B cell (primary cell): Measurements from ENCODE around the gene FXR1.

ENCODE experiments used
- EZH2 ChIP-seq: IDR thresholded peaks from 2 replicates; pipeline ENCODE4 v1.6.1; 2012; ENCODE audit warnings: borderline replicate concordance, low read depth, mild to moderate bottlenecking, moderate library complexity, low read length; ENCODE audit not compliant: insufficient read depth, poor library complexity, severe bottlenecking
- TF ChIP-seq, protein P1 (sequence below): fragments of 200-600 bp; IDR thresholded peaks from one replicate; pipeline ENCODE4 v1.8.0; 2022; ENCODE audit warnings: antibody characterized with exemption, mild to moderate bottlenecking

DNA sequence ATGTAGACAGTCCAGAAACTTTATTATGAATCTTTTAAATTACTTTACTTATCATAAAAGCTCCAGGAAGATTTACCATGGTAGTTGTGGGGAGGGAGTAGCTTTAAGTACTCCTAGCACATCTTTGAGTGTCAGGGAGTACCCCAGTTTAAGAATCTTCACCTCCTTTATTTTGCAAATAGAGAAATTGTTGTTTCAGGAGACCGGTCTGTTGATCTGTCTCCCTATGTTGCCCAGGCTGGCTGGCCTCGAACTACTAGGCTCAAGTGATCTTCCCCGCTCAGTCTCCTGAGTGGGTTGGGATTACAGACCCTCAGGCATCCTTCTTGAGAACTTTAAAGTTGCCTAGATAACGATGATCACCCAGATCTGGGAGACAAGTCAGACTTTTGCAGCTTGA is 11.1 kb downstream of the FXR1 start:
- no peak for TF ChIP-seq EZH2
- TF ChIP-seq, protein P1, sequence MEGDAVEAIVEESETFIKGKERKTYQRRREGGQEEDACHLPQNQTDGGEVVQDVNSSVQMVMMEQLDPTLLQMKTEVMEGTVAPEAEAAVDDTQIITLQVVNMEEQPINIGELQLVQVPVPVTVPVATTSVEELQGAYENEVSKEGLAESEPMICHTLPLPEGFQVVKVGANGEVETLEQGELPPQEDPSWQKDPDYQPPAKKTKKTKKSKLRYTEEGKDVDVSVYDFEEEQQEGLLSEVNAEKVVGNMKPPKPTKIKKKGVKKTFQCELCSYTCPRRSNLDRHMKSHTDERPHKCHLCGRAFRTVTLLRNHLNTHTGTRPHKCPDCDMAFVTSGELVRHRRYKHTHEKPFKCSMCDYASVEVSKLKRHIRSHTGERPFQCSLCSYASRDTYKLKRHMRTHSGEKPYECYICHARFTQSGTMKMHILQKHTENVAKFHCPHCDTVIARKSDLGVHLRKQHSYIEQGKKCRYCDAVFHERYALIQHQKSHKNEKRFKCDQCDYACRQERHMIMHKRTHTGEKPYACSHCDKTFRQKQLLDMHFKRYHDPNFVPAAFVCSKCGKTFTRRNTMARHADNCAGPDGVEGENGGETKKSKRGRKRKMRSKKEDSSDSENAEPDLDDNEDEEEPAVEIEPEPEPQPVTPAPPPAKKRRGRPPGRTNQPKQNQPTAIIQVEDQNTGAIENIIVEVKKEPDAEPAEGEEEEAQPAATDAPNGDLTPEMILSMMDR = no peak
